Activated naive CD8-positive, alpha-beta T cell treated with anti-CD3 and anti-CD28 coated beads for 36 hours (primary cell): ENCODE data around the gene MC1R. TPM values are rescaled to one million over a fixed set of nuclear protein-coding genes. Genes with fewer than 3 reads are reported as not detected.
A peak's percentile ranks its signal among the peaks of the same experiment; 100 is the strongest.
"Not testable (repeated sequence)": the region's sequence is repeated elsewhere in the genome, so short reads cannot be mapped to it uniquely, and the experiment has no call there.

Source experiments
- DNase-seq: peaks from one replicate; pipeline ENCODE4 v3.0.0; 2021
- H3K27ac Mint-ChIP-seq: one replicate; pipeline ENCODE4 v1.8.0; 2022; ENCODE audit warnings: mild to moderate bottlenecking, moderate library complexity, mixed read lengths
- H3K27me3 Mint-ChIP-seq: one replicate; pipeline ENCODE4 v1.8.0; 2022; ENCODE audit warnings: mild to moderate bottlenecking, mixed read lengths
- H3K36me3 Mint-ChIP-seq: one replicate; pipeline ENCODE4 v1.8.0; 2021; ENCODE audit warnings: mild to moderate bottlenecking, mixed read lengths
- H3K4me1 Mint-ChIP-seq: one replicate; pipeline ENCODE4 v1.8.0; 2021; ENCODE audit warnings: mixed read lengths
- H3K4me3 Mint-ChIP-seq: one replicate; pipeline ENCODE4 v1.8.0; 2022; ENCODE audit warnings: mild to moderate bottlenecking, moderate library complexity, mixed read lengths
- H3K9me3 Mint-ChIP-seq: one replicate; pipeline ENCODE4 v1.8.0; 2022; ENCODE audit warnings: mixed read lengths
- total RNA-seq, 2 experiments: library from RNA; stranded (reverse); gene quantifications; one replicate each; pipeline ENCODE4 v1.2.3, GENCODE V29; 2021

Gene MC1R
- total RNA-seq, 2 experiments from 2014 or later = 1.4 TPM

- no peaks in the 10 kb centered on the region for H3K27me3 Mint-ChIP-seq
- H3K4me3 Mint-ChIP-seq = no peak overlapping the region
- DNase-seq = no peak
- no peaks in the 10 kb centered on the region for H3K4me1 Mint-ChIP-seq
- no peak overlapping the region for H3K27ac Mint-ChIP-seq
- H3K9me3 Mint-ChIP-seq = no peaks in the 10 kb centered on the region
- peaks cover 15% of the 10 kb centered on the region for H3K36me3 Mint-ChIP-seq
Observed at GRCh38 chr16:89905511-89906139, 13.0 kb upstream of the MC1R start.

GRCh38 chr16:89906140-89907025, 12.3 kb upstream of the MC1R start:
- no peak overlapping the region for H3K4me3 Mint-ChIP-seq
- H3K36me3 Mint-ChIP-seq = peaks cover 15% of the 10 kb centered on the region
- DNase-seq = no peak
- H3K9me3 Mint-ChIP-seq = no peaks in the 10 kb centered on the region
- H3K27me3 Mint-ChIP-seq = no peaks in the 10 kb centered on the region
- no peaks in the 10 kb centered on the region for H3K4me1 Mint-ChIP-seq
- H3K27ac Mint-ChIP-seq = no peak overlapping the region

GRCh38 chr16:89907055-89907814, 11.4 kb upstream of the MC1R start:
- no peaks in the 10 kb centered on the region for H3K27me3 Mint-ChIP-seq
- H3K9me3 Mint-ChIP-seq = no peaks in the 10 kb centered on the region
- no peaks in the 10 kb centered on the region for H3K4me1 Mint-ChIP-seq
- H3K36me3 Mint-ChIP-seq = peaks cover 15% of the 10 kb centered on the region
- no peak overlapping the region for H3K27ac Mint-ChIP-seq
- no peak for DNase-seq
- no peak overlapping the region for H3K4me3 Mint-ChIP-seq

DNA sequence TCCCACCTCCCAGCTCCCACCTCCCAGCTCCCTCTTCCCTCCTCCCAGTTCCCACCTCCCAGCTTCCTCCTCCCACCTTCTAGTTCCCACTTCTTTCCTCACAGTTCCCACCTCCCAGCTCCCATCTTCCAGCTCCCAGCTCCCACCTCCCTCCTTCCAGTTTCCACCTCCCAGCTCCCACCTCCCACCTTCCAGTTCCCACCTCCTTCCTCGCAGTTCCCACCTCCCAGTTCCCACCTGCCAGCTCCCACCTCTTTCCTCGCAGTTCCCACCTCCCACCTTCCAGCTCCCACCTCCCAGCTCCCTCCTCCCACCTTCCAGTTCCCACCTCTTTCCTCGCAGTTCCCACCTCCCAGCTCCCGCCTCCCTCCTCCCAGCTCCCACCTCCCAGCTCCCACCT, 10.4 kb upstream of the MC1R start:
- Mint-ChIP-seq H3K36me3 (peaks cover 15% of the 10 kb centered on the region), H3K9me3 (no peaks in the 10 kb centered on the region), H3K4me3 (no peak overlapping the region), H3K27ac (no peak overlapping the region), H3K4me1 (no peaks in the 10 kb centered on the region), H3K27me3 (no peaks in the 10 kb centered on the region)
- no peak for DNase-seq

GRCh38 chr16:89909777-89910716, 8.6 kb upstream of the MC1R start:
- Mint-ChIP-seq H3K9me3 (no peaks in the 10 kb centered on the region), H3K4me1 (peaks cover 4% of the 10 kb centered on the region), H3K36me3 (peaks cover 23% of the 10 kb centered on the region), H3K4me3 (no peak overlapping the region), H3K27me3 (no peaks in the 10 kb centered on the region), H3K27ac (peak overlapping the region; percentile 54)
- peak; percentile 71 for DNase-seq

- DNase-seq = no peak
- Mint-ChIP-seq H3K4me3 (no peak overlapping the region), H3K27me3 (no peaks in the 10 kb centered on the region), H3K36me3 (peaks cover 24% of the 10 kb centered on the region), H3K4me1 (peaks cover 4% of the 10 kb centered on the region), H3K9me3 (no peaks in the 10 kb centered on the region), H3K27ac (peak overlapping the region; percentile 54)
Observed at GRCh38 chr16:89910717-89911354, 7.8 kb upstream of the MC1R start.

DNA sequence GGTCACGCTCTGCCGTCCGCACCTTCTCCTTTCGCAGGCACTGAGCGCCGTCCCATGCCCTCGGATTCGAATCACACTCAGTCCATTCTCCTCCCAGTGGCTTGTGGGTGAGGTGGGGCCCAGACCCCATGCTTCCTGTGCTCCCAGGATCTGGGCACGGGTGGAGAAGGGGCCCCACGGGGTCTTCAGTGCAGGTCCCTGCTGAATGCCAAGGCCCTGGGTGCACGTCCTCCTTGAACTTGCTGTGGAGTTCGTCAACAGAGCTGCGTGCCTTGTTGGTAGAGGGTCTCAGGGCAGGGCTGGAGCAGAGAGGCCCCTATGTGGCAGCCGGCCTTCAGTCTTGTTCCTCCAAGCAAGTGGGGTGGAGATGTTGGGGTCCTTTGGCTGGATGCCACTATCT, 7.3 kb upstream of the MC1R start:
- H3K9me3 Mint-ChIP-seq = no peaks in the 10 kb centered on the region
- no peaks in the 10 kb centered on the region for H3K27me3 Mint-ChIP-seq
- H3K4me3 Mint-ChIP-seq = no peak overlapping the region
- no peak for DNase-seq
- peaks cover 24% of the 10 kb centered on the region for H3K36me3 Mint-ChIP-seq
- no peak overlapping the region for H3K27ac Mint-ChIP-seq
- peaks cover 4% of the 10 kb centered on the region for H3K4me1 Mint-ChIP-seq

GRCh38 chr16:89912143-89912542, 6.5 kb upstream of the MC1R start:
- Mint-ChIP-seq H3K4me1 (peaks cover 4% of the 10 kb centered on the region), H3K27me3 (no peaks in the 10 kb centered on the region), H3K4me3 (no peak overlapping the region), H3K9me3 (no peaks in the 10 kb centered on the region), H3K27ac (no peak overlapping the region), H3K36me3 (peaks cover 19% of the 10 kb centered on the region)
- no peak for DNase-seq

- Mint-ChIP-seq H3K9me3 (no peaks in the 10 kb centered on the region), H3K27me3 (no peaks in the 10 kb centered on the region), H3K27ac (no peak overlapping the region), H3K4me3 (no peak overlapping the region), H3K36me3 (peaks cover 18% of the 10 kb centered on the region), H3K4me1 (peaks cover 7% of the 10 kb centered on the region)
- DNase-seq = no peak
Observed at GRCh38 chr16:89912627-89913026, 6.0 kb upstream of the MC1R start.

DNA sequence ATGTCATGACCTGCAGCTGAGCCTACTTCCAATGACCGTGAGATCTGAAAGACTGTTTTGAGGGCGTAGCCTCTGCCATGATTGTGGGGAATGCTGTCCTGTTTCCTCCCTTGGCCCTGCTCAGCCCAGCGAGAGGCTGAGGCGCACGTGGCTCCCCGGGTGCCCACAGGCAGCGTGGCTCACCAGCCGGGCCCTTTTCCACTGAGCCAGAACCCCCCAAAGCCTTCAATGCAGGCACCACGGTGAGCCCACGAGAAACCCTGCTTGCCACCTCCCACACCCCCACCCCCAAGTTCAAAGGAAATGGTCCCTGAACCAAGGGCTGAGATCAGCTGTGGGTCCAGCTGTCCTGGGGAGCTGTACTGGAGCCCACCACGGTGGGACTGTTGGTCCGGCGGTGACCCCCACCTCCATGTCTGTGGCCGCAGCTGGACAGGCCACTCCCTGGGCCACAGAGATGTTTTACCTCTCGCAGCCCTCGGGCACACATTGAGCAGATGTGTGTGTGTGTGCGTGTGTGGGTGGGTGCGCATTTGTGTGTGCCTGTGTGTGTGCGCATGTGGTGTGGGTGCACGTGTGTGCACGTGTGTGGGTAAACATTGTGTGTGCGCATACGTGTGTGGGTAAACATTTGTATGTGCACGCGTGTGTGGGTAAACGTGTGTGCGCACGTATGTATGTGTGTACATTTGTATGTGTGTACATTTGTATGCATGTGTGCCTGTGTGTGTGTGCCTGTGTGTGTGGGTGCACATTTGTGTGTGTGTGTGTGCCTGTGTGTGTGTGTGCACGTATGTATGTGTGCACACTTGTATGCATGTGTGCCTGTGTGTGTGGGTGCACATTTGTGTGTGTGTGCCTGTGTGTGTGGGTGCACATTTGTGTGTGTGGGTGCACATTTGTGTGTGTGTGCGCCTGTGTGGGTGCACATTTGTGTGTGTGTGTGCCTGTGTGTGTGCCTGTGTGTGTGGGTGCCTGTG, 5.0 kb upstream of the MC1R start:
- peaks cover 15% of the 10 kb centered on the region for H3K36me3 Mint-ChIP-seq
- H3K4me3 Mint-ChIP-seq = no peak overlapping the region
- H3K4me1 Mint-ChIP-seq = peaks cover 15% of the 10 kb centered on the region
- no peaks in the 10 kb centered on the region for H3K9me3 Mint-ChIP-seq
- H3K27ac Mint-ChIP-seq = no peak overlapping the region
- no peak for DNase-seq
- H3K27me3 Mint-ChIP-seq = peaks cover 2% of the 10 kb centered on the region

DNA sequence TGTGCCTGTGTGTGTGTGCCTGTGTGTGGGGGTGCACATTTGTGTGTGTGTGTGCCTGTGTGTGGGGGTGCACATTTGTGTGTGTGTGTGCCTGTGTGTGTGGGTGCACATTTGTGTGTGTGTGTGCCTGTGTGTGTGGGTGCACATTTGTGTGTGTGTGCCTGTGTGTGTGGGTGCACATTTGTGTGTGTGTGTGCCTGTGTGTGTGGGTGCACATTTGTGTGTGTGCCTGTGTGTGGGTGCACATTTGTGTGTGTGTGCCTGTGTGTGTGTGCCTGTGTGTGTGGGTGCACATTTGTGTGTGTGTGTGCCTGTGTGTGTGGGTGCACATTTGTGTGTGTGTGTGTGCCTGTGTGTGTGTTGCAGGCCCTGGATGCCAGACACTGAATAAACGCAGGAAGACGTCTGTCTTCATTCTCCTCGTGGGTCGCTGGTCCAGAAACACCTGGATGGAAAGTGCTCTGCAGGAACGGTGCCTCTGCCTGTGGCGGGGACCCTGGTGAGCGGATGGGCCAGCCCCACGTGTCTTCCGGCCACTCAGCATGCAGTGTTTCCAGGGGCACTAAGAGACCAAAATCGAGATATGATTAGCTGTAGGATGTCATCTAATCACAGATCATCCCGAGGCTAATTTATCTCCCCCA, 3.9 kb upstream of the MC1R start:
- Mint-ChIP-seq H3K27me3 (peaks cover 13% of the 10 kb centered on the region), H3K36me3 (peaks cover 12% of the 10 kb centered on the region), H3K4me1 (peaks cover 17% of the 10 kb centered on the region)
- not testable (repeated sequence) for H3K27ac Mint-ChIP-seq, H3K4me3 Mint-ChIP-seq, DNase-seq, H3K9me3 Mint-ChIP-seq

GRCh38 chr16:89915303-89916232, 3.1 kb upstream of the MC1R start:
- peaks cover 21% of the 10 kb centered on the region for H3K27me3 Mint-ChIP-seq
- no peaks in the 10 kb centered on the region for H3K9me3 Mint-ChIP-seq
- peaks cover 12% of the 10 kb centered on the region for H3K36me3 Mint-ChIP-seq
- H3K4me3 Mint-ChIP-seq = no peak overlapping the region
- H3K27ac Mint-ChIP-seq = no peak overlapping the region
- peaks cover 21% of the 10 kb centered on the region for H3K4me1 Mint-ChIP-seq
- DNase-seq = no peak
